Measurements from ENCODE around the gene FGFBP2.

Gene FGFBP2, protein sequence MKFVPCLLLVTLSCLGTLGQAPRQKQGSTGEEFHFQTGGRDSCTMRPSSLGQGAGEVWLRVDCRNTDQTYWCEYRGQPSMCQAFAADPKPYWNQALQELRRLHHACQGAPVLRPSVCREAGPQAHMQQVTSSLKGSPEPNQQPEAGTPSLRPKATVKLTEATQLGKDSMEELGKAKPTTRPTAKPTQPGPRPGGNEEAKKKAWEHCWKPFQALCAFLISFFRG

DNA sequence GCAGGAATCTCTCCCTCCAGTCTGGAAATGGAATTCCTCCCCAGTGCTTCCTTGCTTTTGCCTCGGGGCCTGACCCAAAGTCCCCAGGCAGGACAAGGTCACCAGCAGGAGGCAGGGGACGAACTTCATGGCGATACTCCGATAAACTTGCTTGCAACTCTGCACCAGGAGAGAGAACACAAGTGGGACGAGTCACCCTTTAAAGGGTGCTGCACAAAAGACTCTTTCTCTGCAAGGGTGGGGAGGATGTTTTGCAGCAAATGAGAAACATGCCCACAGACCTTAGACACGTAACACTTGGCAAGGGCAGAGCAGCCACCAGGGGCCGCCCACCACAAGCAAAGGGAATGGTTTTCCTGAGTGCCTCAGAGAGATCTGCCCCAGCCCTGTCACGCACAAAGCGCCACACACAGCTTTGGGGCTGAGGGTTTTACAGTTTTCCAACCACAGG lies at the start of gene FGFBP2:
Gene FGFBP2, minus strand, starts transcription at position 175 of the 451 bp plus-strand sequence. Its CDS starts 46 bp downstream, at position 129.
- peak; percentile 50 for DNase-seq

DNA sequence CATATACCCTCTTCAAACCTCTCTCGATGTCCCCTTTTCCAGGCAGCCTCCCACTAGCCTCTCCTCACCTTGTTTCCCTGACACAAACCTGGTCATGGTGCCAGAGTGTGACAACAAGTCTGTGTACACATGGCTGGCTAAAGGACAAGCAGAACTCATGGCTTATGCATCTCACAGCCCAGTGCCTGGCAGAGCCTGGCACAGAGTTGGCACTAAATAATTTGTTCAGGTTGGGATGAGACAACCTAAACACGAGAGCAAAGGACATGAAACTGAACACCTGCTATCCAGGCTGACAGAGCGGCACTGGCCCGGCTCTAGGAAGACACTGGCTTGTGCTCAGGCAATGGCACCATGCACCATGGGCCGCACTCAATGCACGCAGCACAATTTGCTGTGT lies 48.2 kb upstream of the FGFBP2 start:
- no peak for DNase-seq

DNA sequence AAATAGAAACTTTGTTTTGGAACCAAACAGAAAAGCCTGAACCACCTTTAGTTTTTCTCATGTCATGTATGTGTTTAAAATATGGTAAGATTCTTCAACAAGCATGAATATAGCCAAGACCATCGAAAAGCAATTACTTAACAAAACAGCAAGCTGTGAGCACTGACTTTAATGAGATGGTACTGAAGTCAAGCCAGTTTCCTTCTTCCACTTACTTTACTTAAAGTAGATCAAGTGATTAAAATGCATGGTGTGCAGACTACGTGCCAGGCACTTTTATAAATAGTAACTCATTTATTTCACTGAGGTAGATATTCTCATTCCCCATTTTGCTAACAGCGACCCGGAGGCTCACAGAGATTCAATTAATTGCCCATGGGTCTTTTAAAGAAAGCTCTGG lies 46.2 kb upstream of the FGFBP2 start:
- no peak for DNase-seq

DNA sequence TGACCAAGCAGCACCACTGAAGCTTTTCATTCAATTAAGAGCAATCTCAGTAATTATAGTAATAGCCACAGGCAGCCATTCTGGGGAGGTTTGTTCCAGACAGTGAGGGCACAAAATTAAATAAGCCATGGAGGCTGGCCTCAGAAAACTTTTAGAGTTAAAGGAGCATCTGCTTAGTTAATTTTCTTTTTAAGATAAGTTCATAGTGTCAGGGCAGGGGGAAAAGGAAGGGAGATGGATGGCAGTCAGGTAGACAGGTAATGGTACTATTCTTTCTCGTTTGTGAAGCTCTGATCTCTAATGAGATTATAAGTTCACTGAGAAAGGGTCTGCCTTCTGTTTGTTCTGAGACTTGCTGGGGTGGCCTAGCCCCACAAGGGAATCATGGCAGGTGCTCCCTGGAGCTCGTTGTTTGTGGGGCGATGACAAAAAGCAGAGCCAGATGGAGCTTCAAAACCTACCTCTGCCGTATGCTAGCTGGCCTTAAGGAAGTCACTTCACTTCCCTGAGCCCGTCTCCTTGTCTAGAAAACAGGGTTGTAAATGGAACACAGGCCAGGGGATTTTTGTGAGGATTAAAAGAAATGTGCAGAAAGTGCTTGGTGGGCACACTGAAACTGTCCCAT lies 44.6 kb upstream of the FGFBP2 start:
- no peak for DNase-seq

DNA sequence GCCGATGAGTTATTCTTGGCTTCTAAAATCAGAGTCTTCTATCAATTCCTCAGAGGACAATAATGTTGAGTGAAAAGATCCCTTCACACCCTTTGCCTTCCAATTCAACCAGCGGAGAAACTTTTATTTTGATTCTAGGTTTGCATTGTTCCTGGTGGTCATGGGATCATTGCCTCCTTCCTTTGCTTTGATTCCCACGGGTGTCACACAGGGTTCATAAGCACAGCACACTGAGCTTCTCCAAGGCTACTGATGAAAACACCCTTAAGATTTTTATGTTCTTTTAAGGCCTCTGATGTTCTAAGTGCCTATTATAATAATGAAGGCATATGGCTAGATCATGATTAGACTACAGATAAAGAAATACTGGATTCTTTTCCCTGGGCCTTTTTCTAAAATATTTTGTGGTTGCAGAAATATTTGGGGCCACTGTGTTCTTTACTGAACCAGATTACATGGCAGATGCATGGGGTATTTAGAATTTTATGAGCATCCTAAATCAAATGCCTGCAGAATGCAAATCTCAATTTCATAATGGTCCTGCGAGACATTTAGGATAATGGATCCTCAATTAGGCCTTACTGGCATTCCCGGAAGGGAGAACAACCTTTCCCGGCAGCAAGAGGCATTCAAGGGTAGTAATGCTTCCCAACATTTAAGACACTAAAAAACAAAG lies 43.9 kb upstream of the FGFBP2 start:
- DNase-seq: no peak

DNA sequence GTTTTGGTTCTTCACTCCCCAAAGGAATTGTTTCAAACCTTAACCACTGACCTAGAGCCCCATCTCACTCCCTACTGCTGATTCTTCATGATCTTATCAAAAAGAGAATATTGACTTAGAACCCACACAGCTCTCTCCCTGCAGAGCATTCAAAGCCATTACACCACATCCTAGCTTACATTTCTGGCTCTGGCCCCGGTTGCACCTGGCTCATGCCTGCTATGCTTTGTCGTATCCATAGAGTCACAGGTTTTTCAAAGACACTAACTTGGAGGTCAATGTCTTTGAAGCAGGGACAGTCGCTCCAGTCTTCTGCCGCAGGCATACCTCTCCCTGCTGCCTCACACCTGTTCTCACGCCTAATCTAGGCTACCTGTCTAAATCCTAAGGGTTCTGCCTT lies 42.7 kb upstream of the FGFBP2 start:
- no peak for DNase-seq

DNA sequence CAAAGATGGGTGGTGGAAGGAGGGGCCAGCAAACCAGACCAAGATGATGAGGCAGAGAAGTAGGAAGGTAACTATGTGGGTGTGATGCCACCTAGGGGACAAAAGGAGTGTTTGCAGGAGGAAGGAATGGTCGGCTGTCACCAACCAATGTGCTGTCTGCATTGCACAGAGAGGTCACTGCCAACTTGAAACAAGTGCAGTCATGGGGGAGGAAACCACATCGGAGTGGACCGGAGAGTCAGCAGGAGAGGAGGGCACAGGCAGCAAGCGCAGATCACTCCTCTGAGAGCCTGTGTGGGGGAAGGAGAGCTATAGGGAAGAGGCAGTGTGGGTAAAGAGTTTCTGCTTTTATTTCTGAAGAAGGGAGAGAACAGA lies 38.5 kb upstream of the FGFBP2 start:
- peak; percentile 61 for DNase-seq

DNA sequence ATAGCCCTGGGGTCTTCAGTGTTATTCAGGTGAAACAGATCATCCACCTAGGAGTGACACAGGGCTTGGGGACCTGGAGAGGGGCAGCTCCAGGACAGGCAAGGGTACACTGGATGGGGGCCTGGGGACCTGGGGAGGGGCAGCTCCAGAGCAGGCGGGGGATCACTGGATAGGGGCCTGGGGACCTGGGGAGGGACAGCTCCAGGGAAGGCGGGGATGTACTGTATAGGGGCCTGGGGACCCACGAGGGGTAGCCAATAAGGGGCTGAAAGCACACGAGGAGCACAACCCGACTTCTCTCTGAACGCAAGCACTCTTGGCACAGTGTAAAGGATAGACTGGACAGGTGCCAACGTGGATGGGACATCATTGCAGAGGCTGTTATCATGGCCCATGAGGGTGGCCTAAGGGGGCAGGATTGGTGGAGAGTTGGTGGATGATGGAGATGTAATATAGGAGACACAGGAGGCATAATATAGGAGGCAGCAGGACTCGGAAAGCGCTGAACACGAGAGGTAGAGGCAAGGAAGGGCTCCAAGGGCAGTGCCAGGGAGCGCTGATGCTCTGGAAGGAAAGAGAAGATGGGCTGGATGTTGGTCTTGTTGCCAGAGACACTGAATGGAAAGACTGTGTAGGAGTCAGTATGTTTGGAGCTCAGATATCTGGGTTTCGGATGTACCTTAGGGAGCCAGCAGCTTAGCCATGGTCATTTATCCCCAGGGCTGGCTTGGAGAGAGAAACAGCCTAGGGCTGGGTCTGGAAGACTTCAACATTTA lies 37.9 kb upstream of the FGFBP2 start:
- no peak for DNase-seq

DNA sequence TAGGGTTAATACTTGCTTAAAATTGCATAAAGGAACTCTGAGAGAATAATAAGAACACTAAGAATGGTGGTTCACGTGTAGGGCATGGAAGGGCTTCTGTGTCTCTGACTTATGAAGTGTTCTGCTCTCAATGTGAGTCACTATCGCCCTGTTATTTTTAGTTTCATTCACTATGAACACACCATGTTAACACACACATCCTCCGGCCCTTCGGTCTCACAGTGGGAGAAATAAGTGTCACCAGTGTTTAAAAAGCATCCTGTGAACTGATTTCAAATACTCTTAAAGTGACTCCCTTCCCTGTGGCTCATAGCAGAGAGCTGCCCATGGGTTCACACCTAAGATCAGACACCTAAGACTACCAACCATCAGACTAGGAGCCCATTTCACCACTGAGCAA lies 33.8 kb upstream of the FGFBP2 start:
- DNase-seq: no peak

DNA sequence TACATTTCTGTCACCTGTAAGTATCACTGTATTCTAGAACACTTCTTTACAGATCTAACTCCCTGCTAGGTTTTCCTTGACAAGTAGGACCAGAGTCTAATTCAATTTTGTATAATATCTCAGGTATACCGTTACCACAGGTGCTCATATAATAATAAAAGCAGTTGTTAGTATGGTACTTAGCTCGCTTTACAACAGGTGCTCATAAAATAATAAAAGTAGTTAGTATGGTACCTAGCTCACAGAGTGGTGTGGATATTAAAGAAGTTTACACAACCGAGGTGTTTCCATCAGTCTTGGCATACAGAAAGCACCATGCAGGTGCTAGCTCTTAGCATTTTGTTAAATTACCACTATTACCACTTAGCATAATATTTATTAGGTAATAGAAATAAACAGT lies 32.9 kb upstream of the FGFBP2 start:
- DNase-seq: no peak

DNA sequence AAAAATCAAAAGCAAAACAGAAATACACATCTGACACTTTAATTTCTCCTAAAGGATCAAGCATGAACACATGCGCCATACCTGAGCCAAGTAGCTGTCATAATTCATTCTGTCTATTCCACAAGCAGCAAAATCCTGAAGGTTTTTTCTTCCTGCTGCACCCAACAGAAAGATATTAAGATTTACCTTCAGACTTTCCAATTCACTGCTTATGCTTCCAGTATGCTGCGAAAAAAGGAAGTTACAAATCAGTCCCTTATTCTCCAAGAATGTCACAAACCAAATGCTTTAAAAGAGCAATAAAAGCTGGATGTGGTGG lies 29.2 kb upstream of the FGFBP2 start:
- peak; percentile 25 for DNase-seq

DNA sequence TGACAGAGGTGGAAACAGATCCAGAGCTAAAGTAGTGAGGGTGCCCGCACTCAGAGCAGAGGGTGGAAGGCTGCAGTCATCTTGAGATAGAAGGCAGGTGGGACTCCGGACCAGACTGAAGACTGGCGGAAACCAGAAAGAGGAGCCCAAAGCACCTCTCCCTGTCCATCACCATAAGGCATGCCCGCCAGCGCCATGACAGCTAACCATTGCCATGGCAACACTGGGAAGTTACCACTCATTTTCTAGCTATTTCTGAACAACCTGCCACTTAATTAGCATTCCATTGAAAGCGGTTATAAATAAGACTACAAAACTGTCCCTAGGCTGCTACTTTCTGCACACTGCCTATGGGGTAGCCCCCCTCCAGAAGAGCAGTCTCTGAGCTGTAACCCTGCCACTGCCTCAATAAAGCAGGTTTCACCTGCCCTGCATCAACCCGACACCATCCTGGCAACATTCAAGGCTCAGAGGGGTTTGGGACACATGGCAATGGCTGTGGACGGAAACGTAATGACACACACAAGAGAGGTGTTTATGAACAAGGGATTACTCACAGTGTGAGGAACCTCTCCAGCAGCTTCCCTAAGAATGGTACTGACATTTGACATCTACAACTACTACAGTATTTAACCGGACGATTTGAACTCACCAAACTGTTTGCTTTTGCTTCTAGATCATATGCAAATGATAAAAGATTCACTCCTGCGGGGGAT lies 27.8 kb upstream of the FGFBP2 start:
- no peak for DNase-seq

DNA sequence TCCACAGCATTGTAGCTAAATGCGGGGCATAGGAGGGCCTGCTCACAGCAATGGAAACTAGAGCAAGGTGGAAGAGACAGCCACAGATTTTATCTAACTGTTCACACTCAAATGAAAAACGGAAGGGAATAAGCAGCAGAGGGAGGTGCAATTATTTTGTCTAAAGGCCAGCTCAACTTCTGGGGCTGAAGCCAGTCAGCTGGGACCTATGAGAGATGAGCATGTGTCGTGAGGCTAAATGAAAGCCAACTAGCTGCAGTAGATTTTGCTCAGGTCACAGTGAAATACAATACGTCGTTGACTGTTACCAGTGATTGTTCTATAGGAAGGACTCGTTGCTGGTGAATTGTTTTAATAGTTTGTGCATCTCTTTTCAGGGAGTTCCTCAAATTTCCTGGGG lies 26.4 kb upstream of the FGFBP2 start:
- no peak for DNase-seq

DNA sequence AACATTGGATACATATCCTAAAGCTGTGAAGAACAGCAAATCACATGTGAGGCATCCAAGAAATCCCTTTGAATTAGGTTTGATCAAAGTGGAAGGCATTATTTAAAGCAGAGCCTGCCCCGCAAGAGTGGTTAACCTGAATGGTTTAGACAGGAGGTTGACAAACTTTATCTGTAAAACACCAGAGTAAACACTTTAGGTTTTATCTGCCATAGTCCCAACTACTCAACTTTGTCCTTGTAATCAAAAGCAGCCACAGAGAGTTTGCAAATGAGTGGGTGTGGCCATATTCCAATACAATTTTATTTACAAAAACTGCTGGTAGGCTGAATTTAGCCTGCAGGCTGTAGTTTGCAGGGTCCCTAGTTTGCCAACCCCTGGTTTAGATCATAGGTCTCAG lies 25.2 kb upstream of the FGFBP2 start:
- DNase-seq: no peak

DNA sequence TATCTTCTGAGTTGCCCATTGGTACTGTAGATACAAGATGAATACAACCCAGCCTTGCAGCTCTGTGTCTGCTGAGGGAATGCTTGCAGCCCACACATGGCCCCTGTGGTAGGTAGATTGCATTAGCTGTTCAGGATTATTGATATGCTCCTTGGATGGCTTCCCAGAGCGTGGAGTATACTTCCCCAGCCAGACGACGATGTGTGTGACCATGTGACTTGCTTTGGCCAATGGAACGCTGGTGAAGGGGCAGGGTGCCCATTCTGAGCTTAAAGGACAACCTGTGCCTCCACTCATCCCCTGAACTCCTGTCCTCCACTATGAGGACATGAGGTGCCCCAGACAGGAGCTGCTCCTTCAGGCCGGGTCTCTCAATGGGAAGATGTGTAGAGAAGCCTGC lies 23.9 kb upstream of the FGFBP2 start:
- no peak for DNase-seq

DNA sequence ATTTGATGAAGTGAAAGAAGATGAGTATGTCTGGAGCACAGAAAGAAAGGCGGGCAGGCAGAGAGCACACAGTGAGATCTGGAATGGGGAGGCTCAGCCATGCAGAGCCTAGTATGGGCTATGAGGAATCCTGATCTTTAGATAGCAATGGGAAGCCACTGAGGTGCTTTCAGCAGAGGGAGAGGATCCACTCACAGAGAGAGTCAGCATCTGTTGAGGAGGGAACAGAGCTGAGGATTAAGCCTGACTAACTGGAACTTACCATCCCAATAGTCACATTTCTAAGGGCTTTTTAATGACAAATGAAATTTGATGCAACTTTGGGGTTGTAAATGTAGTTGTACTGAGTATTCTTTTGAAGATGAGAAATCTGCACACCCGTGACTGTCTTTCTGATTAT lies 20.6 kb upstream of the FGFBP2 start:
- DNase-seq: no peak

DNA sequence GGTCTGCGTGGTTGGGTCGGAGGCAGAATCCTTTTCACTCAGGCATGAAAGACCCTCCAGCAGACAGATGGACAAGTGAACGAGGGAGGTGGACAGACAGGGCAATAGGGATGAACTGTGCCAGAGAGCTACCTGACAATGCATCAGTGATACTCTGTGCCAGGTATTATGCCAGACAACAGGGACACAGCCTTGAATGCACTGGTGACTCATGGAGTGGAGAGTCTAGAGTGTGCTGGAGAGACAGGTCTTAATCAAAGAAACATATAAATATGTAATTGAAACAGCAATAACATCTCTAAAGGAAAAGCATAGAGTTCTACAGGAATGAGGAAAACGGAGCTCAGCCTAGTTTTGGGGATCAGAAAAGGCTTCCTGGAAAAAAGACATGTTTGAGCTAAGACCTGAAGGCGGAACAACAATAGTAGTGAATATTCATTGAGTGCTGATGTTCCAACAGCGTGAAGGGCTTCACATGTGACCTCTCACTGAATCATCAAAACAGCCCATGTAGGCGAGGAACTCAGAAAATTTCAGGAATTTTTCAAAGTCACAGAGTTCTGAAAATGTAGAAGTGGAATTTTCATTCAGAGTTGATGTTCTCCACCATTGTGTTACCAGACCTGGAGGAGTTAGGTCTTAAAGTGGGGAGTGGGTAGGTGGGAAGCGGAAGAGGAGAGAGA lies 20.0 kb upstream of the FGFBP2 start:
- no peak for DNase-seq

DNA sequence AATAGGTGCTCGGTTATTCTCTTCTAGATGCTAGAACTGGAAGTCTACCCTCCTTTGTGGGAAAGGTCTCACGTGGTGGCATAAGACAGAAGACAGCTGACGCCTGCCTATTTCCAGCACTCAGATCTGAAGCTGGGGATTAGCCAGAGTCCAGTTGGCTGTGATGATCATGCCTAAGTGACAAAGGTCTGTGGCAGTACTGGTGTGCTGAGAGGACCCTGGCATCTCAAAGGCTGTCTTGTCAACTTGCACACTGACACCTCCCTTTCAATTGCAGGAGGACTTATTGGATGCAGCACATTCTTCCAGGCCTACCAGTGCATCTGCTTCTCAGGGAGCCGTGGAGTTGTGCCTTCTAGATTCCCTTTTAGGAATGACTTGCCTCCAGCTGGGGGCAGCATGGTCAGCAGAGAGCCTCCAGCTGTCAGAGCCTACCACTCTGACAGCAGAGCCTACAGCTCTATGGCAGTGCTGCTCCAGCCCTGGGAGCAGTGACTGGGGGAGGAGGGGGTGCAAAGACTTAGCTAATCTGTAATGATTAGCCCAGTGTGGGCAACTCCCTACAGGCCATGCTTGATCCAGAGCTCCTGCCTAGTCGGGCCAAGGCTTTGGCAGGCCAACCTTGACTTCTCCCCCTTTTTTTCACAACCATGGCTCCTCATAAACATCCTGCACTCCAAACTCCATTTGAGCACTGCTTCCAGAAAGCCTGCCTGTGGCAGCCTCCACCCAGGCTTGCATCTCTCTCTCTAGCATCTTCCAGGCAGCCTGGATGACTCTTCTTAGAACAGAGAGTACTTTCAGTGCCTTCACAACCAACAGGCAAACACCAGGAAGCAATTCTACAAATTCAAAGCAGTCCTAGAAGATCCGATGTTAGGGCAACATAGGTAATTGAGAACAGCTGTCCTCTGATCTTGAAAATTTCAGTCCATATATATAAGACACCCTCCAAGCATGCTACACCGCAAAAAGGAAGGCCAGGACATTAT lies 13.8 kb upstream of the FGFBP2 start:
- DNase-seq: no peak

DNA sequence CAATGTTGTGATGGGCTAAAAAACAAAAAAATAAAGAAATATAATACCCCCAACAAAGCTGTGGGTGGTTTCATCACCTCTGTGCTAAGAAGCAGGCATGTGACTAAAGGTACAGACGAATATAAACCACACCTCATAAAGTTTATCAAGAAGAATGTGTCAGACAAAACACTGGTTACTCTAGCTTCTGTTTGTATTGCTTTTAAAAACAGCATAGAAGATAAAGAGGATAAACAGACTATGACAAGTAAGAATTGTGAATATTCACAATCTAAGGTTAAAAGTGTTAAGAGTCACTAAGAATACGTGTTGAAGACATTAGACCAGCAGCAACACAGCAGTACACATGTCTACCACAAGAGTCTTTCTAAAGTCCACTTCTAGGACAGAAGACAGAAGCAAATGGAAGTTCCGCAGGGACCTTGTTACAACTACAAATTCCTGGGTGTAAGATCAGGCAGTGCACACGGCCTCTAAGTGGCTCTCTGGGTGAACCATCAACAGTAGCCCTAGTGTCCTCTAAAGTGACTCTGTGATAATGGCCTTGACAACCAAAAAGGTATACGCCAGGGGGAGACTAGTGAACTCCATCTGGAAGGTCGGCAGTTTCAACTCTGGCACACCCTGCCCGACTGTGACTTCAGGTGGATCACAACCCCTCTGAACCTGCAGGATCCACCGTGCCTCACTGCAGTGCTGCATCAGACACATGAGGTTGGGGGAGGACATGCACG lies 8.3 kb upstream of the FGFBP2 start:
- DNase-seq: no peak

DNA sequence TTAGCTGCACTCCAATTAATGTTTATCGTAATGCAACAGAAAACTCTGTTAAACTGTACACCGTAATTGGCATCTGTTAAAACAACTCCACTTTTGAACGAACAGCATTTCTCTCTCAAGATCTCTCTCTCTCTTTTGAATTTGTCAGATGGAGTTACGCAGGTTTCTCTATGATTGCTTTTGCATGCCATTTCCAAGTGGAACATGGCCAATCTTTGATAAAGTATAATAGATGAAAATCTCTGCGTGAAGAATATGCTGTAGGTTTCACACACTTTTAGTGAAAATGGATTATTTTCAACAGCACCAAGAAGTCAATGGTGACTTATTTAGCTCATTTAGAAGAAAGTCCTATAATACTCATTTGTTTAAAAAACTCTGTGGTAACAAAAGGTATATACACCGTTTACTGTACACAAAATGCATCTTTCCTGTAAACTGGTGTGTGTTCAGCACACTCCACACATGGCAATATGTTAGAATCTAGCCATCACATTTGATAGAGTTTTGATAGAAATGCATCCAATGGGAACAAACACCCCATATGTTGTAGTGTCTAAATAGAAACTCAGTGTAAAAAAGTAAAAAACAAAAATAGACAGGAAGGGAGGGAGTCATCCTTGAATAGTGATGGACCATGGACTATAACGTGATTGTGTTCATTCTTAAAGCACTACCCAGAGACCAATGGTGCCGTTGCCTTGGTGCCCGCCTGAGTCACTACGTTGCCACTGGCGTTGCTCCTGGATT lies 5.8 kb upstream of the FGFBP2 start:
- DNase-seq: no peak

Data from MV-4-11 (cell line).